Peyer's patch (tissue), 4 donors: ENCODE data around the gene SYT7. TPM values are rescaled to one million over a fixed set of nuclear protein-coding genes. Genes with fewer than 3 reads are reported as not detected.

Source experiments
- DNase-seq, 3 donors: peaks; one replicate each; pipeline ENCODE4 v3.0.0-alpha.2; 2017 to 2019
- H3K27ac ChIP-seq, 4 donors: fragments of 200-600 bp; sonication (generic); one replicate each; pipeline ENCODE4 v1.5.1; 2016 to 2019
- H3K27me3 ChIP-seq, 2 donors: fragments of 200-600 bp; sonication (generic); one replicate each; pipeline ENCODE4 v1.5.1; 2019
- H3K36me3 ChIP-seq, 3 donors: fragments of 200-600 bp; sonication (generic); one replicate each; pipeline ENCODE4 v1.5.1; 2016 to 2019
- H3K4me1 ChIP-seq, 4 donors: fragments of 200-600 bp; sonication (generic); one replicate each; pipeline ENCODE4 v1.5.1; 2016 to 2019
- H3K4me3 ChIP-seq, 4 donors: fragments of 200-600 bp; sonication (generic); 1 replicate in 3 of 4; 2 replicates in 1 of 4; pipeline ENCODE4 v1.5.1; 2016 to 2019; ENCODE audit warnings: mild to moderate bottlenecking in 1 of 4
- H3K9me3 ChIP-seq, 4 donors: fragments of 200-600 bp; sonication (generic); one replicate each; pipeline ENCODE4 v1.5.1; 2016 to 2019; ENCODE audit warnings: mild to moderate bottlenecking in 1 of 4
- POLR2A ChIP-seq, 2 donors: fragments of 450-650 bp; IDR thresholded peaks; one replicate each; pipeline ENCODE4 v1.5.1; 2017; ENCODE audit warnings: antibody characterized with exemption in 2 of 2, mild to moderate bottlenecking in 2 of 2, moderate library complexity in 2 of 2
- total RNA-seq, 4 donors: library from RNA; depleted of rRNA; stranded (reverse); fragments of >200 nt; gene quantifications; one replicate each; pipeline ENCODE4 v1.1.0, GENCODE V29; 2016
- TF ChIP-seq, protein P1 (sequence below), 6 experiments: fragments of 450-650 bp in 4 of 6; fragments of 200-600 bp in 2 of 6; sonication (generic) in 1 of 6; IDR thresholded peaks; one replicate each; pipeline ENCODE4 v1.5.1; 2017 to 2019; ENCODE audit warnings: antibody characterized with exemption in 6 of 6, mild to moderate bottlenecking in 3 of 6, moderate library complexity in 1 of 6

The SYT7 gene
- total RNA-seq, 4 donors from 2014 or later = 5.8 to 18.2 (median 12.2) TPM

- Histone ChIP-seq H3K4me1 (no peaks in the 10 kb centered on the region), H3K36me3 (no peaks in the 10 kb centered on the region), H3K9me3 (no peaks in the 10 kb centered on the region), H3K4me3 (no peak overlapping the region), H3K27me3 (no peaks in the 10 kb centered on the region), H3K27ac (no peak overlapping the region)
- no peak for TF ChIP-seq POLR2A (IDR thresholded peaks at IDR 0.05)
- TF ChIP-seq, protein P1, sequence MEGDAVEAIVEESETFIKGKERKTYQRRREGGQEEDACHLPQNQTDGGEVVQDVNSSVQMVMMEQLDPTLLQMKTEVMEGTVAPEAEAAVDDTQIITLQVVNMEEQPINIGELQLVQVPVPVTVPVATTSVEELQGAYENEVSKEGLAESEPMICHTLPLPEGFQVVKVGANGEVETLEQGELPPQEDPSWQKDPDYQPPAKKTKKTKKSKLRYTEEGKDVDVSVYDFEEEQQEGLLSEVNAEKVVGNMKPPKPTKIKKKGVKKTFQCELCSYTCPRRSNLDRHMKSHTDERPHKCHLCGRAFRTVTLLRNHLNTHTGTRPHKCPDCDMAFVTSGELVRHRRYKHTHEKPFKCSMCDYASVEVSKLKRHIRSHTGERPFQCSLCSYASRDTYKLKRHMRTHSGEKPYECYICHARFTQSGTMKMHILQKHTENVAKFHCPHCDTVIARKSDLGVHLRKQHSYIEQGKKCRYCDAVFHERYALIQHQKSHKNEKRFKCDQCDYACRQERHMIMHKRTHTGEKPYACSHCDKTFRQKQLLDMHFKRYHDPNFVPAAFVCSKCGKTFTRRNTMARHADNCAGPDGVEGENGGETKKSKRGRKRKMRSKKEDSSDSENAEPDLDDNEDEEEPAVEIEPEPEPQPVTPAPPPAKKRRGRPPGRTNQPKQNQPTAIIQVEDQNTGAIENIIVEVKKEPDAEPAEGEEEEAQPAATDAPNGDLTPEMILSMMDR (IDR thresholded peaks at IDR 0.05) = no peak
- no peak for DNase-seq
Observed at GRCh38 chr11:61549177-61549576, 31.7 kb downstream of the SYT7 start.

DNA sequence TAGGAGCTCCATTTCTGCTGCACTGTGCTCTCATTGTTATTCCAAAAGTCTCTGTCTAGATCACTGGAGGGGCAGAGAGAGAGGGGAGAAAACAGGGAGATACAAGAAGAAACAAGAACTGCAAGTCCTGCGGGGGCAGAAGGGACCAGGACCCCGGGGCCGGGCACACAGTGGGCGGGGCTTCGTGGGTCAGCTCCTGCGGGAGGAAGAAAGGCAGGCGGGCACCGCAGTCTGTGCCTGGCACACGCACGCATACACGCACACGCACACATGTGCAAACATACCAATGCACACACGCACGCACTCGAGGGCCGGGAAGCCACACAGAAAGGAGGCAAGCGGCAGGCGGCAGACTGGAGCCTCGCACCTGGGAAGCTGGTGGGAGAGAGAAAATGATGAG, 33.6 kb downstream of the SYT7 start:
- no peak overlapping the region for H3K27ac ChIP-seq
- H3K4me3 ChIP-seq = no peak overlapping the region
- no peaks in the 10 kb centered on the region for H3K36me3 ChIP-seq
- H3K27me3 ChIP-seq = no peaks in the 10 kb centered on the region
- TF ChIP-seq, protein P1 (IDR thresholded peaks at IDR 0.05) = no peak
- no peak for TF ChIP-seq POLR2A (IDR thresholded peaks at IDR 0.05)
- H3K9me3 ChIP-seq = no peaks in the 10 kb centered on the region
- no peak for DNase-seq
- no peaks in the 10 kb centered on the region for H3K4me1 ChIP-seq

GRCh38 chr11:61546663-61547062, 34.2 kb downstream of the SYT7 start:
- no peaks in the 10 kb centered on the region for H3K9me3 ChIP-seq
- no peaks in the 10 kb centered on the region for H3K27me3 ChIP-seq
- DNase-seq = no peak
- H3K36me3 ChIP-seq = no peaks in the 10 kb centered on the region
- no peak for TF ChIP-seq POLR2A (IDR thresholded peaks at IDR 0.05)
- TF ChIP-seq, protein P1 (IDR thresholded peaks at IDR 0.05) = no peak
- H3K4me3 ChIP-seq = no peak overlapping the region
- H3K4me1 ChIP-seq = no peaks in the 10 kb centered on the region
- no peak overlapping the region for H3K27ac ChIP-seq

DNA sequence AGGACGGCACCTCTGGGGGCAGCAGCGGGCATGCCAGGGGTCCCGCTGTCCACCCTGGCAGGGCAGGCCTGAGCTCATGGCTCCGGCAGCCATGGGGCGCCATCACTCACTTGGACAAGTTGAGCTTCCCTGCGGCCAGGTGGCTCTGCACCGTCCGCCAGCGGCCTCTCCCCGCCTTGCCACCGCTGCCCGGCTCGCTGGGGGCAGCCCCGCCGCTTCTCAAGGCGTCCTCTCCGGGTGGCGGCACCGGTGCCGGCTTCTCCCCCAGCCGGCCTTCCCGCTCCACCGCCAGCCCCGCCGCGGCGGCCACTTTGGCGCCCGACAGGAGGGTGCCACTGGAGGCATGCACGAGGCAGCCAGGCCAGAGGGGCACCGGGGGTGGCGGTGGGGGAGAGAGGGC, 35.0 kb downstream of the SYT7 start:
- TF ChIP-seq, protein P1 (IDR thresholded peaks at IDR 0.05) = no peak
- TF ChIP-seq POLR2A (IDR thresholded peaks at IDR 0.05) = no peak
- H3K36me3 ChIP-seq = no peaks in the 10 kb centered on the region
- DNase-seq = no peak
- H3K27me3 ChIP-seq = no peaks in the 10 kb centered on the region
- H3K4me3 ChIP-seq = no peak overlapping the region
- no peak overlapping the region for H3K27ac ChIP-seq
- no peaks in the 10 kb centered on the region for H3K9me3 ChIP-seq
- no peaks in the 10 kb centered on the region for H3K4me1 ChIP-seq

GRCh38 chr11:61545341-61545740, 35.5 kb downstream of the SYT7 start:
- H3K27me3 ChIP-seq = no peaks in the 10 kb centered on the region

More at GRCh38 chr11:61545341-61545740, 35.5 kb downstream of the SYT7 start:
- TF ChIP-seq, protein P1 (IDR thresholded peaks at IDR 0.05) = peak in 4 of 6 experiments; percentile 7 to 42 (median 40)
- TF ChIP-seq POLR2A (IDR thresholded peaks at IDR 0.05) = no peak
- Histone ChIP-seq H3K27ac (no peak overlapping the region), H3K4me1 (no peaks in the 10 kb centered on the region), H3K4me3 (no peak overlapping the region), H3K9me3 (no peaks in the 10 kb centered on the region), H3K36me3 (no peaks in the 10 kb centered on the region)
- DNase-seq = no peak
